ENCODE measurements around the gene KRTAP19-6. TPM values are rescaled to one million over a fixed set of nuclear protein-coding genes. Genes with fewer than 3 reads are reported as not detected.

The KRTAP19-6 gene
- total and polyA plus RNA-seq, 2 donors from 2014 or later: not detected

GRCh38 chr21:30502041-30502440 is 39.6 kb downstream of the KRTAP19-6 start, which contains the start of gene KRTAP19-5:
KRTAP19-5 (minus strand) TSS chr21:30502141; CDS start chr21:30502090, 51 bp downstream.
- Histone ChIP-seq H3K9ac (ENCODE audit: low read length in 3 of 3) (no peak within 1 kb of the TSS), H3K27me3 (ENCODE audit: control insufficient read depth, insufficient read depth, low read length) (no peaks in the 10 kb centered on the region), H3K27ac (ENCODE audit: low read depth in 2 of 2, low read length in 2 of 2) (no peak within 1 kb of the TSS), H3K4me3 (ENCODE audit: low read length in 3 of 3) (no peak within 1 kb of the TSS), H3K9me3 (ENCODE audit: control insufficient read depth in 2 of 3, insufficient read depth in 1 of 3, low read length in 3 of 3) (no peaks in the 10 kb centered on the region), H3K36me3 (ENCODE audit: control insufficient read depth in 2 of 3, insufficient read depth in 3 of 3, low read length in 3 of 3) (no peaks in the 10 kb centered on the region), H3K4me1 (ENCODE audit: control insufficient read depth in 2 of 3, insufficient read depth in 2 of 3, low read depth in 1 of 3, low read length in 3 of 3) (no peaks in the 10 kb centered on the region)
- intact Hi-C loops (cut with DNase I): no loop called here
- FAIRE-seq: no peak
- no peak for TF ChIP-seq CTCF (IDR thresholded peaks at IDR 0.05; ENCODE audit: borderline replicate concordance, extremely low read depth, insufficient read depth)
- DNase-seq: no peak

- H3K4me3 ChIP-seq (ENCODE audit: low read length in 3 of 3): no peak within 1 kb of the TSS
- no peaks in the 10 kb centered on the region for H3K36me3 ChIP-seq (ENCODE audit: control insufficient read depth in 2 of 3, insufficient read depth in 3 of 3, low read length in 3 of 3)
- TF ChIP-seq CTCF (IDR thresholded peaks at IDR 0.05; ENCODE audit: borderline replicate concordance, extremely low read depth, insufficient read depth): no peak
- intact Hi-C loops (cut with DNase I): no loop called here
- no peak for DNase-seq
- no peak for FAIRE-seq
- H3K27ac ChIP-seq (ENCODE audit: low read depth in 2 of 2, low read length in 2 of 2): no peak within 1 kb of the TSS
- H3K9me3 ChIP-seq (ENCODE audit: control insufficient read depth in 2 of 3, insufficient read depth in 1 of 3, low read length in 3 of 3): no peaks in the 10 kb centered on the region
- no peak within 1 kb of the TSS for H3K9ac ChIP-seq (ENCODE audit: low read length in 3 of 3)
- no peaks in the 10 kb centered on the region for H3K4me1 ChIP-seq (ENCODE audit: control insufficient read depth in 2 of 3, insufficient read depth in 2 of 3, low read depth in 1 of 3, low read length in 3 of 3)
- no peaks in the 10 kb centered on the region for H3K27me3 ChIP-seq (ENCODE audit: control insufficient read depth, insufficient read depth, low read length)
Measured at GRCh38 chr21:30497065-30497464, 44.6 kb downstream of the KRTAP19-6 start, which contains the start of gene KRTAP19-4. KRTAP19-4 (minus strand) TSS chr21:30497165; CDS start chr21:30497110, 55 bp downstream.

- DNase-seq: peak in 1 of 5 donors; percentile 0
- Histone ChIP-seq H3K9ac (ENCODE audit: low read length in 3 of 3) (no peak within 1 kb of the TSS), H3K4me1 (ENCODE audit: control insufficient read depth in 2 of 3, insufficient read depth in 2 of 3, low read depth in 1 of 3, low read length in 3 of 3) (no peaks in the 10 kb centered on the region), H3K9me3 (ENCODE audit: control insufficient read depth in 2 of 3, insufficient read depth in 1 of 3, low read length in 3 of 3) (no peaks in the 10 kb centered on the region), H3K27me3 (ENCODE audit: control insufficient read depth, insufficient read depth, low read length) (no peaks in the 10 kb centered on the region), H3K27ac (ENCODE audit: low read depth in 2 of 2, low read length in 2 of 2) (no peak within 1 kb of the TSS), H3K4me3 (ENCODE audit: low read length in 3 of 3) (no peak within 1 kb of the TSS), H3K36me3 (ENCODE audit: control insufficient read depth in 2 of 3, insufficient read depth in 3 of 3, low read length in 3 of 3) (no peaks in the 10 kb centered on the region)
- no peak for FAIRE-seq
- intact Hi-C loops (cut with DNase I): no loop called here
- no peak for TF ChIP-seq CTCF (IDR thresholded peaks at IDR 0.05; ENCODE audit: borderline replicate concordance, extremely low read depth, insufficient read depth)
Measured at GRCh38 chr21:30491963-30492428, 49.7 kb downstream of the KRTAP19-6 start, which contains the start of gene KRTAP19-3. KRTAP19-3 (minus strand) TSS chr21:30492013; CDS start chr21:30491957, 56 bp downstream.

Other genes starting within 250 kb of the KRTAP19-6 start
- gene KRTAP26-1, start 221.5 kb downstream of the KRTAP19-6 start, total RNA-seq: not detected
- gene KRTAP26-1, start 221.5 kb downstream of the KRTAP19-6 start, polyA plus RNA-seq (ENCODE audit: insufficient read depth, low read depth, low replicate concordance): not detected
- gene KRTAP27-1, start 204.2 kb downstream of the KRTAP19-6 start, total RNA-seq: not detected
- gene KRTAP27-1, start 204.2 kb downstream of the KRTAP19-6 start, polyA plus RNA-seq (ENCODE audit: insufficient read depth, low read depth, low replicate concordance): not detected
- gene KRTAP23-1, start 193.3 kb downstream of the KRTAP19-6 start, total RNA-seq: not detected
- gene KRTAP23-1, start 193.3 kb downstream of the KRTAP19-6 start, polyA plus RNA-seq (ENCODE audit: insufficient read depth, low read depth, low replicate concordance): not detected
- not detected for gene KRTAP13-2, start 169.6 kb downstream of the KRTAP19-6 start, total RNA-seq
- not detected for gene KRTAP13-2, start 169.6 kb downstream of the KRTAP19-6 start, polyA plus RNA-seq (ENCODE audit: insufficient read depth, low read depth, low replicate concordance)
- gene KRTAP13-1, start 145.8 kb downstream of the KRTAP19-6 start, total RNA-seq: not detected
- gene KRTAP13-1, start 145.8 kb downstream of the KRTAP19-6 start, polyA plus RNA-seq (ENCODE audit: insufficient read depth, low read depth, low replicate concordance): not detected
- not detected for gene KRTAP13-3, start 115.9 kb downstream of the KRTAP19-6 start, total RNA-seq
- not detected for gene KRTAP13-3, start 115.9 kb downstream of the KRTAP19-6 start, polyA plus RNA-seq (ENCODE audit: insufficient read depth, low read depth, low replicate concordance)
- not detected for gene KRTAP13-4, start 111.6 kb downstream of the KRTAP19-6 start, total RNA-seq
- gene KRTAP13-4, start 111.6 kb downstream of the KRTAP19-6 start, polyA plus RNA-seq (ENCODE audit: insufficient read depth, low read depth, low replicate concordance): not detected
- not detected for gene KRTAP15-1, start 101.6 kb downstream of the KRTAP19-6 start, total RNA-seq
- gene KRTAP15-1, start 101.6 kb downstream of the KRTAP19-6 start, polyA plus RNA-seq (ENCODE audit: insufficient read depth, low read depth, low replicate concordance): not detected
- not detected for gene KRTAP19-1, start 61.5 kb downstream of the KRTAP19-6 start, total RNA-seq
- gene KRTAP19-1, start 61.5 kb downstream of the KRTAP19-6 start, polyA plus RNA-seq (ENCODE audit: insufficient read depth, low read depth, low replicate concordance): not detected
- not detected for gene KRTAP19-2, start 54.4 kb downstream of the KRTAP19-6 start, total RNA-seq
- gene KRTAP19-2, start 54.4 kb downstream of the KRTAP19-6 start, polyA plus RNA-seq (ENCODE audit: insufficient read depth, low read depth, low replicate concordance): not detected
- not detected for gene KRTAP19-3, start 49.9 kb downstream of the KRTAP19-6 start, total RNA-seq
- gene KRTAP19-3, start 49.9 kb downstream of the KRTAP19-6 start, polyA plus RNA-seq (ENCODE audit: insufficient read depth, low read depth, low replicate concordance): not detected
- gene KRTAP19-4, start 44.7 kb downstream of the KRTAP19-6 start, total RNA-seq: not detected
- not detected for gene KRTAP19-4, start 44.7 kb downstream of the KRTAP19-6 start, polyA plus RNA-seq (ENCODE audit: insufficient read depth, low read depth, low replicate concordance)
- not detected for gene KRTAP19-5, start 39.7 kb downstream of the KRTAP19-6 start, total RNA-seq
- not detected for gene KRTAP19-5, start 39.7 kb downstream of the KRTAP19-6 start, polyA plus RNA-seq (ENCODE audit: insufficient read depth, low read depth, low replicate concordance)
- gene KRTAP19-7, start 19.4 kb upstream of the KRTAP19-6 start, total RNA-seq: not detected
- gene KRTAP19-7, start 19.4 kb upstream of the KRTAP19-6 start, polyA plus RNA-seq (ENCODE audit: insufficient read depth, low read depth, low replicate concordance): not detected
- gene KRTAP22-2, start 48.5 kb upstream of the KRTAP19-6 start, total RNA-seq: not detected
- not detected for gene KRTAP22-2, start 48.5 kb upstream of the KRTAP19-6 start, polyA plus RNA-seq (ENCODE audit: insufficient read depth, low read depth, low replicate concordance)
- not detected for gene KRTAP6-3, start 50.6 kb upstream of the KRTAP19-6 start, total RNA-seq
- gene KRTAP6-3, start 50.6 kb upstream of the KRTAP19-6 start, polyA plus RNA-seq (ENCODE audit: insufficient read depth, low read depth, low replicate concordance): not detected
- not detected for gene KRTAP6-2, start 57.0 kb upstream of the KRTAP19-6 start, total RNA-seq
- gene KRTAP6-2, start 57.0 kb upstream of the KRTAP19-6 start, polyA plus RNA-seq (ENCODE audit: insufficient read depth, low read depth, low replicate concordance): not detected
- not detected for gene KRTAP22-1, start 59.2 kb upstream of the KRTAP19-6 start, total RNA-seq
- gene KRTAP22-1, start 59.2 kb upstream of the KRTAP19-6 start, polyA plus RNA-seq (ENCODE audit: insufficient read depth, low read depth, low replicate concordance): not detected
- not detected for gene KRTAP6-1, start 72.1 kb upstream of the KRTAP19-6 start, total RNA-seq
- not detected for gene KRTAP6-1, start 72.1 kb upstream of the KRTAP19-6 start, polyA plus RNA-seq (ENCODE audit: insufficient read depth, low read depth, low replicate concordance)
- gene KRTAP20-1, start 74.6 kb upstream of the KRTAP19-6 start, total RNA-seq: not detected
- not detected for gene KRTAP20-1, start 74.6 kb upstream of the KRTAP19-6 start, polyA plus RNA-seq (ENCODE audit: insufficient read depth, low read depth, low replicate concordance)
- not detected for gene KRTAP20-4, start 78.8 kb upstream of the KRTAP19-6 start, total RNA-seq
- gene KRTAP20-4, start 78.8 kb upstream of the KRTAP19-6 start, polyA plus RNA-seq (ENCODE audit: insufficient read depth, low read depth, low replicate concordance): not detected
- gene KRTAP20-2, start 93.3 kb upstream of the KRTAP19-6 start, total RNA-seq: not detected
- gene KRTAP20-2, start 93.3 kb upstream of the KRTAP19-6 start, polyA plus RNA-seq (ENCODE audit: insufficient read depth, low read depth, low replicate concordance): not detected
- gene KRTAP20-3, start 101.0 kb upstream of the KRTAP19-6 start, total RNA-seq: not detected
- gene KRTAP20-3, start 101.0 kb upstream of the KRTAP19-6 start, polyA plus RNA-seq (ENCODE audit: insufficient read depth, low read depth, low replicate concordance): not detected
- gene KRTAP21-3, start 176.9 kb upstream of the KRTAP19-6 start, total RNA-seq: not detected
- not detected for gene KRTAP21-3, start 176.9 kb upstream of the KRTAP19-6 start, polyA plus RNA-seq (ENCODE audit: insufficient read depth, low read depth, low replicate concordance)
- not detected for gene KRTAP21-2, start 205.4 kb upstream of the KRTAP19-6 start, total RNA-seq
- not detected for gene KRTAP21-2, start 205.4 kb upstream of the KRTAP19-6 start, polyA plus RNA-seq (ENCODE audit: insufficient read depth, low read depth, low replicate concordance)
- not detected for gene KRTAP21-1, start 213.6 kb upstream of the KRTAP19-6 start, total RNA-seq
- gene KRTAP21-1, start 213.6 kb upstream of the KRTAP19-6 start, polyA plus RNA-seq (ENCODE audit: insufficient read depth, low read depth, low replicate concordance): not detected